Caco-2 (cell line): ENCODE measurements around the gene BMPR1B. TPM values are rescaled to one million over a fixed set of nuclear protein-coding genes. Genes with fewer than 3 reads are reported as not detected.

Experiments
- BruUV-seq: library from RNA; stranded (reverse); fragments of 400-500 nt; replicated peaks from 2 replicates; lab custom pipeline; 2021; lab: Mats Ljungman, UMichigan
- CTCF ChIA-PET: fragments of 300-600 bp; sonication (Branson Sonifier 250); formaldehyde crosslinking; loops from one replicate; lab custom pipeline; 2022; ENCODE audit warnings: antibody characterized with exemption; lab: Charles Lee
- POLR2A ChIA-PET: fragments of 300-600 bp; sonication (Branson Sonifier 250); formaldehyde crosslinking; loops from one replicate; lab custom pipeline; 2022; ENCODE audit warnings: antibody characterized with exemption; lab: Charles Lee
- DNase-seq, 2 experiments: peaks; one replicate each; pipeline versions ENCODE4 v3.0.0 to v3.0.0-alpha.2; 2020 to 2022
- H3K27me3 ChIP-seq: replicated peaks from 2 replicates; pipeline ENCODE4 v1.6.0; 2011; ENCODE audit warnings: low read length; ENCODE audit not compliant: control insufficient read depth, insufficient read depth
- H3K36me3 ChIP-seq: 2 replicates; pipeline ENCODE4 v1.5.1; 2011; ENCODE audit warnings: low read length; ENCODE audit not compliant: control insufficient read depth, insufficient read depth
- H3K4me1 ChIP-seq: fragments of 250-450 bp; sonication (Bioruptor Pico); 2 replicates; pipeline ENCODE4 v1.5.1; 2020; ENCODE audit warnings: mild to moderate bottlenecking
- H3K4me3 ChIP-seq: 2 replicates; pipeline ENCODE4 v1.5.1; 2011; ENCODE audit warnings: low read depth, mild to moderate bottlenecking, control low read depth, low read length
- H3K9me3 ChIP-seq: fragments of 250-450 bp; sonication (Bioruptor Pico); 2 replicates; pipeline ENCODE4 v1.5.1; 2020; ENCODE audit warnings: mild to moderate bottlenecking, moderate library complexity
- H3K27ac Mint-ChIP-seq: one replicate; pipeline ENCODE4 v1.8.0; 2022; ENCODE audit warnings: mixed read lengths; ENCODE audit not compliant: unreplicated experiment
- H3K27me3 Mint-ChIP-seq: one replicate; pipeline ENCODE4 v1.8.0; 2022; ENCODE audit warnings: mixed read lengths; ENCODE audit not compliant: insufficient read depth, unreplicated experiment
- H3K36me3 Mint-ChIP-seq: one replicate; pipeline ENCODE4 v1.8.0; 2022; ENCODE audit warnings: mild to moderate bottlenecking, mixed read lengths; ENCODE audit not compliant: insufficient read depth, unreplicated experiment
- H3K4me1 Mint-ChIP-seq: one replicate; pipeline ENCODE4 v1.8.0; 2022; ENCODE audit warnings: low read depth, mixed read lengths; ENCODE audit not compliant: unreplicated experiment
- H3K4me3 Mint-ChIP-seq: one replicate; pipeline ENCODE4 v1.8.0; 2022; ENCODE audit warnings: mild to moderate bottlenecking, moderate library complexity, mixed read lengths; ENCODE audit not compliant: unreplicated experiment
- H3K9me3 Mint-ChIP-seq: one replicate; pipeline ENCODE4 v1.8.0; 2022; ENCODE audit warnings: mixed read lengths; ENCODE audit not compliant: unreplicated experiment
- CTCF ChIP-seq, 2 experiments: fragments of 200-600 bp in 1 of 2; IDR thresholded peaks; 1 replicate in 1 of 2; 2 replicates in 1 of 2; pipeline versions ENCODE4 v1.5.1 to v1.8.0; 2011 to 2022; ENCODE audit warnings: antibody characterized with exemption in 1 of 2, control low read depth in 1 of 2, inconsistent platforms in 1 of 2, low read depth in 1 of 2, low read length in 1 of 2, mild to moderate bottlenecking in 1 of 2, moderate library complexity in 1 of 2; ENCODE audit not compliant: insufficient read depth in 1 of 2, severe bottlenecking in 1 of 2, unreplicated experiment in 1 of 2
- intact Hi-C: fragments of 100-400 bp; cut with micrococcal nuclease; formaldehyde crosslinking; loops from one replicate; pipeline ENCODE4 v1.10.0; 2022; ENCODE audit not compliant: unreplicated experiment
- total RNA-seq: library from RNA; stranded (reverse); gene quantifications from 2 replicates; pipeline ENCODE4 v1.2.3, GENCODE V29; 2022

BMPR1B gene
- total RNA-seq, 1 experiment from 2014 or later, result 8.7 TPM

GRCh38 chr4:94763005-94763404 is 5.2 kb downstream of the BMPR1B start:
- Mint-ChIP-seq H3K4me1 (peaks cover 13% of the 10 kb centered on the region), H3K27ac (no peak overlapping the region), H3K9me3 (no peaks in the 10 kb centered on the region), H3K4me3 (no peak overlapping the region), H3K27me3 (peaks cover 5% of the 10 kb centered on the region), H3K36me3 (no peaks in the 10 kb centered on the region)
- CTCF ChIA-PET, result no interaction called here
- Histone ChIP-seq H3K36me3 (no peaks in the 10 kb centered on the region), H3K9me3 (no peaks in the 10 kb centered on the region), H3K4me1 (no peaks in the 10 kb centered on the region), H3K4me3 (no peak overlapping the region), H3K27me3 (no peaks in the 10 kb centered on the region)
- POLR2A ChIA-PET, result no interaction called here
- BruUV-seq, result no TSS peak
- no peak for DNase-seq
- TF ChIP-seq CTCF (IDR thresholded peaks at IDR 0.05; ENCODE audit: insufficient read depth in 1 of 2, low read depth in 1 of 2, low read length in 1 of 2, severe bottlenecking in 1 of 2, unreplicated experiment in 1 of 2), result no peak
- intact Hi-C loops, result loop anchor here (10.0 kb wide), 1 partner anchor 132 kb away; no protein-coding TSS in a partner anchor

- no TSS peak for BruUV-seq
- Histone ChIP-seq H3K27me3 (no peaks in the 10 kb centered on the region), H3K36me3 (no peaks in the 10 kb centered on the region), H3K4me1 (no peaks in the 10 kb centered on the region), H3K4me3 (no peak overlapping the region), H3K9me3 (no peaks in the 10 kb centered on the region)
- CTCF ChIA-PET, result no interaction called here
- Mint-ChIP-seq H3K27me3 (peaks cover 5% of the 10 kb centered on the region), H3K4me1 (peaks cover 11% of the 10 kb centered on the region), H3K27ac (no peak overlapping the region), H3K4me3 (no peak overlapping the region), H3K9me3 (no peaks in the 10 kb centered on the region), H3K36me3 (no peaks in the 10 kb centered on the region)
- no peak for TF ChIP-seq CTCF (IDR thresholded peaks at IDR 0.05; ENCODE audit: insufficient read depth in 1 of 2, low read depth in 1 of 2, low read length in 1 of 2, severe bottlenecking in 1 of 2, unreplicated experiment in 1 of 2)
- intact Hi-C loops, result loop anchor here (10.0 kb wide), 1 partner anchor 131 kb away; no protein-coding TSS in a partner anchor
- POLR2A ChIA-PET, result no interaction called here
- DNase-seq, result no peak
Observed at GRCh38 chr4:94763500-94763899, 5.7 kb downstream of the BMPR1B start.

- no TSS peak for BruUV-seq
- H3K4me3 Mint-ChIP-seq, result no peak overlapping the region
- DNase-seq, result no peak
- H3K36me3 Mint-ChIP-seq, result no peaks in the 10 kb centered on the region
- H3K9me3 Mint-ChIP-seq, result no peaks in the 10 kb centered on the region
- intact Hi-C loops, result loop anchor here (10.0 kb wide), 1 partner anchor 131 kb away; no protein-coding TSS in a partner anchor
- H3K36me3 ChIP-seq, result no peaks in the 10 kb centered on the region
- no peak for TF ChIP-seq CTCF (IDR thresholded peaks at IDR 0.05; ENCODE audit: insufficient read depth in 1 of 2, low read depth in 1 of 2, low read length in 1 of 2, severe bottlenecking in 1 of 2, unreplicated experiment in 1 of 2)
- H3K27me3 ChIP-seq, result no peaks in the 10 kb centered on the region
- no peaks in the 10 kb centered on the region for H3K9me3 ChIP-seq
- no peak overlapping the region for H3K4me3 ChIP-seq
- peaks cover 6% of the 10 kb centered on the region for H3K4me1 Mint-ChIP-seq
- POLR2A ChIA-PET, result no interaction called here
- H3K27ac Mint-ChIP-seq, result no peak overlapping the region
- H3K4me1 ChIP-seq, result no peaks in the 10 kb centered on the region
- no peaks in the 10 kb centered on the region for H3K27me3 Mint-ChIP-seq
- CTCF ChIA-PET, result no interaction called here
Observed at GRCh38 chr4:94764069-94764468, 6.3 kb downstream of the BMPR1B start.
